ENCODE data around the gene ALS2.

GRCh38 chr2:201773990-201774389, 6.7 kb downstream of the ALS2 start:
- no peak for TF ChIP-seq POLR2A (IDR thresholded peaks at IDR 0.05; ENCODE audit: extremely low read depth, insufficient read length)
- no peak for TF ChIP-seq CTCF (IDR thresholded peaks at IDR 0.05; ENCODE audit: low read depth, low read length)
- TF ChIP-seq MYC (IDR thresholded peaks at IDR 0.05; ENCODE audit: low read depth, low read length) = no peak
- no peak for TF ChIP-seq MAX (IDR thresholded peaks at IDR 0.05; ENCODE audit: low read depth, low read length)

Measured in NB4 (cell line).